SU-DHL-6 (cell line): ENCODE results near the gene PROK1.

Experiments used
- CTCF ChIP-seq: fragments of 200-600 bp; sonication (generic); IDR thresholded peaks from one replicate; pipeline ENCODE4 v1.5.1; 2017; ENCODE audit warnings: antibody characterized with exemption, mild to moderate bottlenecking, low read length, moderate library complexity; ENCODE audit not compliant: insufficient read depth, poor library complexity, severe bottlenecking
- EZH2phosphoT487 ChIP-seq: fragments of 200-600 bp; sonication (generic), shearing (Covaris generic); conservative IDR thresholded peaks from 2 replicates; pipeline ENCODE4 v1.6.1; 2018; ENCODE audit warnings: mild to moderate bottlenecking, antibody characterized with exemption, low read length, moderate library complexity, mixed read lengths

- TF ChIP-seq CTCF (no peak), EZH2phosphoT487 (no peak)
Observed at GRCh38 chr1:110477041-110477440, 26.1 kb downstream of the PROK1 start.
